GM12864 (cell line): Measurements from ENCODE around the gene RASA4B.
"Not testable (repeated sequence)": the region's sequence is repeated elsewhere in the genome, so short reads cannot be mapped to it uniquely, and the experiment has no call there.

Experiments
- DNase-seq: peaks from one replicate; pipeline ENCODE4 v3.0.0-alpha.2; 2011; ENCODE audit warnings: low read depth
- H3K4me3 ChIP-seq: 2 replicates; pipeline ENCODE4 v1.5.1; 2011; ENCODE audit warnings: mild to moderate bottlenecking, low read depth, low read length, control low read depth

Gene RASA4B

DNA sequence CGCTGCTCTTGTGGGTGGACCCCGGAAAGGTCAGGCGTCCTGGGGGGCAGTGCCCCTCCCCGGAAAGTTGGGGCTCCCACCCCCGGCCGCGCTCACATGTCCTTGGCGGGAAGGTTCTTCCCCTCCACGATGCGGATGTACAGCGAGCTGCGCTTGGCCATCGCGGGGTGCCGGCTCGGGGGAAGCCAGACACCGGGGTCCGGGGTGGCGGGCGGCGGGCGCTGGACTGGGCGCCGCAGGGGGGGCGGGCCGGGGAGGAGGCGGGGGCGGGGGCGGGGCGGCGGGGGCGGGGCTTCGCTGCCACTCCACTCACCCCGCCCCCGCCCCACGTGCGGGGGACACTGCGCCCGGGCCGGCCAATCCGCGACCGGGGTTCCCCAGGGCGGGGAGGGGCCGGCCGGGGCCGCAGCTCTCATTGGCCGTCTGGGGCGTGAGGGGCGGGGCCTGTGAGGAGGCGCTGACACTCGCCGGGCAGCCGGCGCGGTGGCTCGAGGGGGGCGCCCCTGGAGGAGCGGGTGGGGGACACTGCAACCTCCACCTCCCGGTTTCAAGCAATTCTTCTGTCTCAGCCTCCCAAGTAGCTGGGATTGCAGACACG is at the start of gene RASA4B:
RASA4B (minus strand) TSS at position 228 of the 598 bp plus-strand sequence; CDS start at position 161, 67 bp downstream.
- H3K4me3 ChIP-seq: peak within 1 kb of the TSS; percentile 35; the same call in 1 of the 2 replicates

DNA sequence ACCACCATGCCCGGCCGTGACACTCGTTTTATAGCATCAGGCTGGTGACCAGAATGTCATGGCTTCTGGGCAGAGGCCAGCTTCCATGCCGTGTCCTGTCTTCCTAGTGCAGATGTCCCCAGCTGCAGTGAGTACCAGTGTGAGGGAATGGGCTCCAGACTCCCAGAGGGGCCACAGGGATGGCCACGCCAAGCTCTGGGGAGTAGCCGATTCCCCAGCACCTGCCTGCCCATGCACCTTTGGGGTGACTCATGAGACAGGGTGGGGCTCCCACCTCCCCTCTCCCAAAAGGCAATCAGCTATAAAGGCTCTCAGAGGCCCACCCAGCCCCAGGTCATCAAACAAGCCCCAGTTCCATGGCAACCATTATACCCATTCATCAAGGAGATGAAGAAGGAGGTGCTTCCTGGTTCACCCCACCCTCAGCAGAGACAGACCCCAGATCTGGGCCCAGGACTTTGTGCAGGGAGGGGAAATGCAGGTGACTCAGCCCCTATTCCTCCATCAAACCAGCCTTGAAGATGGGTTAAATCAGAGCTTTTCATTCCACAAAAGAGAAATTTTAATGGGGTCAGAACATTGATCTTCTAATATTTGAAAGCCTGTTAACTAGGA is 33.3 kb upstream of the RASA4B start, which contains the start of gene SPDYE2:
SPDYE2 (plus strand) TSS at position 419 of the 615 bp plus-strand sequence. CDS start 2,030 bp downstream, outside the sequence.
- H3K4me3 ChIP-seq, DNase-seq: not testable (repeated sequence)

More for the DNA sequence above, at the start of gene RASA4B:
- not testable (repeated sequence) for DNase-seq

DNA sequence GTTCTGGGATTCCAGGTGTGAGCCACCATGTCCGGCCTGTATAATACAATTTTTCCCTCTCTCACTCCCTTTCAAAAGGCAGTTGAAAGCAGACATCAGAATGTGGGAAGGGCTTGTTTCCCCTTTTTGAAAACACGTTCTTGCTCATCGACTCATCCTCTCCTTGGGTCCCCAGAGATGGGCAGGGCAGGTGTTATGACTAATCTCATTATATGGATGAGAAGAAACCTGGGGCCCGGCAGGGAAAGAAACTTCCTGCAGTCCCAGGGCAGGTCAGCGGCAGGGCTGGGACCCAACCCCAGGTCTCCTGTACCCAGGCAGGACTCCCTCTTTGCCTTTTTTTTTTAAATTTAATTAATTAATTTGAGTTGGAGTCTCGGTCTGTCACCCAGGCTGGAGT is 28.8 kb upstream of the RASA4B start:
- H3K4me3 ChIP-seq, DNase-seq: not testable (repeated sequence)

DNA sequence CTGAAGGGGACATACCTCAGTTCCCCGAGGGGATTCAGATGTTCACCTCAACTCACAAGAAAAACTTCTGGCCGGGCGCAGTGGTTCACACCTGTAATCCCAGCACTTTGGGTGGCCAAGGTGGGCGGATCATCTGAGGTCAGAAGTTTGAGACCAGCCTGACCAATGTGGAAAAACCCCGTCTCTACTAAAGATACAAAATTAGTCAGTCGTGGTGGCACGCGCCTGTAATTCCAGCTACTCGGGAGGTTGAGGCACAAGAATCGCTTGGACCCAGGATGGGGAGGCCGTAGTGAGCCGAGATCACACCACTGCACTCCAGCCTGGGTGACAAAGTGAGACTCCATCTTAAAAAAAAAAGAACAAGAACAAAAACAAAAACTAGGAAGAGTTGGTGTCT is 27.7 kb upstream of the RASA4B start:
- not testable (repeated sequence) for DNase-seq

DNA sequence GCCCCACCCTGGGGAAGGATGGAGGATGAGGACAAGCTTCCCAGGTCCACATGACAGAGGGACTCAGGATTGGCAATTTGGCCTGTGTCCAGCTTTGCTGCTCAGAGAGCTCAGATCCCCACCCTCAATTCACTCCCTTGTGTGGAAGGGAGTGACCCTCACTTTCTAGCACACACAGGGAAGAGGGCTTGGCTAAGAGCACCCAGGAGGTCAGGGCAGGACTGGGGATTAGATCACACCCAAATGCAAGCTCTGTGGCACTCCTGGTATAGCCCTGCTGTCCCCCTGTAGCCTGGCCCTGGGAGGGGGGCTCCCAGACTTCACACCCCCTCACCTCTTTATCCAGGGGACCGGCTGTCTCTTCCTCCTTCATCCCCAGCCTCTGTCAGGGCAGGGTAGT is 26.8 kb upstream of the RASA4B start:
- DNase-seq, H3K4me3 ChIP-seq: not testable (repeated sequence)

More for the DNA sequence above, 27.7 kb upstream of the RASA4B start:
- not testable (repeated sequence) for H3K4me3 ChIP-seq

DNA sequence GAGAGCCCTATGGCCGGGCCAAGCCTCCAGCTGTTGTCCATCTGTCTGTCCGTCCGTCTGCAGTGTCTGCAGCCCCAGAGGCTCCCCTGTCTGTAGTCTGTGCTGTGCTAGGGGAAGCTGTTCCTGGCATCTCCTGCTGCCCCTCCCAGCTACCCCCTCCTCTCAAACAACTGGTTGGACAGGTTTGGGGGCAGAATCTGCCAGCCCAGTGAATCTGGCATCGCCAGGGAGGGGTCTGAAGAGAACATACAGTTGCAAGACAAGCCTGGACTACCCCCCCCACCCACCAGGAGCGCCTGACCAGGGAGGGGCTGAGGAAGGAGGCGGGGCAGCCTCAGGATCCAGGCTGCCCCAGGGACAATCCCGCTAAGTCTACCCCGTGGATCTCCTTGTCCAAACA is 26.0 kb upstream of the RASA4B start, which contains the start of gene UPK3BL2:
UPK3BL2 (minus strand) TSS at position 101 of the 400 bp plus-strand sequence; CDS start at position 41, 60 bp downstream.
- DNase-seq, H3K4me3 ChIP-seq: not testable (repeated sequence)

DNA sequence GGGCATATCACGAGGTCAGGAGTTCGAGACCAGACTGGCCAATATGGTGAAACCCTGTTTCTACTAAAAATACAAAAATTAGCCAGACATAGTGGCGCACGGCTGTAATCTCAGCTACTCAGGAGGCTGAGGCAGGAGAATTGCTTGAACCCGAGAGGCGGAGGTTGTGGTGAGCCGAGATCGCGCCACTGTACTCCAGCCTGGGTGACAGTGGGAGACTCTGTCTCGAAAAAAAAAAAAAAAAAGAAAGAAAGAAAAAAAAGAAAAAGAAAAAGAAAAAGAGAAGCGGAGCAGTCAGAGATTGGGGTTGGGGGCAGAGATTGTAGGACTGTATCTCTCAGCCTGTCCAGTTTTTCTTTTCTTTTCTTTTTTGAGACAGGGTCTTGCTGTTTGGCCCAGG is 25.2 kb upstream of the RASA4B start:
- not testable (repeated sequence) for H3K4me3 ChIP-seq, DNase-seq

DNA sequence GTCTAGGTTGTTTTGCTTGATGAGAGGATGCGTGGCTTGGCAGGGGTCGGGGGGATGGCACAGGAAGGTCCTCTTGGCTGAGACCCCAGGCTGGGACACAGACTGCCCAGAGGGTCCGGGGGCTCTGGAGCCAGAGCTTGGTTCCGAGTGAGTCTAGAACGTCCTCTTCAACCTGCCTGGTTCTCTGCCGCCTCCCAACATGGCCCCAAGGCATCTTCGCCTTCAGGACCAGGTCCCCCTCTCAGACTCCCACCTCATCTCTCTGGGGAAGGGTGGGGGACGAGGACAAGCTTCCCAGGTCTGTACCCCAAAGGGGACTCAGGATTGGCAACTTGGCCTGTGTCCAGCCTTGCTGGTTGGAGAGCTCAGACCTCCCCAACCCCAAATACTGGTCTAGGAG is 24.5 kb upstream of the RASA4B start:
- not testable (repeated sequence) for DNase-seq, H3K4me3 ChIP-seq

DNA sequence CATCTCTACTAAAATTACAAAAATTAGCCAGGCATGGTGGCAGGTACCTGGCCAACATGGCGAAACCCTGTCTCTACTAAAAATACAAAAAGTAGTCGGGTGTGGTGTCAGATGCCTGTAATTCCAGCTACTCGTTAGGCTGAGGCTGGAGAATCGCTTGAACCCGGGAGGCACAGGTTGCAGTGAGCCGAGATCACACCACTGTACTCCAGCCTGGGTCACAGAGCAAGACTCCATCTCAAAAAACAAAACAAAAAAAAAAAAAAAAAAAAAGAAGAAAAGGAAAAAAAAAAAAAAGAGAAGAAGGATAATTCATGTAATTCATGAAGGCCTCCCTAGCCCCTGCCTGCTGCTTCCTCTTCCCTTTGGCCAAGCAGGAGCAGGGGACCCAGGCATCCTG is 23.0 kb upstream of the RASA4B start:
- H3K4me3 ChIP-seq, DNase-seq: not testable (repeated sequence)

DNA sequence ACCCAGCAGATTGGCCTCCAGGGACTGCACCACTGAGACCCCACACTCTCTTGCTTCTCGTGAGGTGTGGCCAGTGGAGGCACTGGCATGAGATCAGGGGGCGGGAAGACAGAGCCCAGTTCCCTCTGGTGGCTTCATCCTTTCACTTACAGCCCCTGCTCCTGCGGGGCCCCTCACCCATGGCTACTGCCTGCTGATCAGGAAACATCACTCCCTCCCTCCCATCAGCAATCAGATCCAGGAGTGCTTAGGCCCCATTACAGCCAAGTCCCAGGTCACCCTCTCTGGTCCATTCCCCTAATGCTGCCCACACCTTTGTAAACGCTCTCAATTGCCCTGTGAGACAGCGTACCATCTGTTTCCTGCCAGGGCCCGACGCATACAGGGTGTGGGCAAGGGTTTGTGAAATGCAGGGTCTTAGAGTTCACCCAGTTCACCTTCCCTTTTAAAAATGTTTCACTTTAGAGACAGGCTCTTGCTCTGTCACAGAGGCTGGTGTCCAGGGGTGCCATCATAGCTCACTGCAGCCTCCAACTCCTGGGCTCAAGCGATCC is 17.6 kb upstream of the RASA4B start:
- not testable (repeated sequence) for DNase-seq, H3K4me3 ChIP-seq

DNA sequence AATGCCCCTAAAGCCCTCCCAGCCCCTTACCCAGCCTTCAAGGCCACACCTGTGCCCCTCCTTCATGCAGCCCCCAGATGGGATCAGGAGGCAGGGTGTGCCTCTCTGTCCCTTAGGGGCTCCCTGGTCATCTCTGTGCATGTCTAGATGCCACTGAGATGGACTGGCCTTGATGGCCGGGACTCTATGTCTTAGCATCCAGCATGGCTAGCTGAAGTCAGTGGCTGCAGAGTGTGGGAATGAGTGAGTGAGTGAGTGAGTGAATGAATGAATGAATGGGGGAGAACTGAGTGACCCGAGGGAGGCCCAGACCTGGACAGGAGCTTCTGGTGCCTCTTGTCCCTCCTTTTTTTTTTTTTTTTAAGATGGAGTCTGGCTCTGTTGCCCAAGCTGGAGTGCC is 14.6 kb upstream of the RASA4B start:
- not testable (repeated sequence) for H3K4me3 ChIP-seq, DNase-seq

DNA sequence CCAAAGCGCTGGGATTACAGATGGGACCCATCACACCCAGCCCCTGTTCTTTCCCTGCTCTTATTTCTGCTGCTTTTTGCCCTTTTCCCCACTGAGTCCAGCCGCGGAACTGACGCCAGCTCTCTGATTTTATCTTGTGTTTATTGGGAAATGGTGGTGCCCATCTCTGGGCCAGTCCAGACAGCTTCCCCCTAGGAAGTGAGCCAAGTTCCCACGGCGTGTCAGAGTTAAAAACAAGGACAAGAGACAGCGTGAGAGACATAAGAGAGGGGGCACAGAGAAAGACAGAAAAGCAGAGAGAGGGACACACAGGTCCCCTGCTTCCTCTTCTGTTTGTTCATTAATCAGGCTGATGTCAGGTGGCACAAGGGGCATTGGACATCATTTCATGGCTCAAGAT is 14.0 kb upstream of the RASA4B start:
- DNase-seq, H3K4me3 ChIP-seq: not testable (repeated sequence)

DNA sequence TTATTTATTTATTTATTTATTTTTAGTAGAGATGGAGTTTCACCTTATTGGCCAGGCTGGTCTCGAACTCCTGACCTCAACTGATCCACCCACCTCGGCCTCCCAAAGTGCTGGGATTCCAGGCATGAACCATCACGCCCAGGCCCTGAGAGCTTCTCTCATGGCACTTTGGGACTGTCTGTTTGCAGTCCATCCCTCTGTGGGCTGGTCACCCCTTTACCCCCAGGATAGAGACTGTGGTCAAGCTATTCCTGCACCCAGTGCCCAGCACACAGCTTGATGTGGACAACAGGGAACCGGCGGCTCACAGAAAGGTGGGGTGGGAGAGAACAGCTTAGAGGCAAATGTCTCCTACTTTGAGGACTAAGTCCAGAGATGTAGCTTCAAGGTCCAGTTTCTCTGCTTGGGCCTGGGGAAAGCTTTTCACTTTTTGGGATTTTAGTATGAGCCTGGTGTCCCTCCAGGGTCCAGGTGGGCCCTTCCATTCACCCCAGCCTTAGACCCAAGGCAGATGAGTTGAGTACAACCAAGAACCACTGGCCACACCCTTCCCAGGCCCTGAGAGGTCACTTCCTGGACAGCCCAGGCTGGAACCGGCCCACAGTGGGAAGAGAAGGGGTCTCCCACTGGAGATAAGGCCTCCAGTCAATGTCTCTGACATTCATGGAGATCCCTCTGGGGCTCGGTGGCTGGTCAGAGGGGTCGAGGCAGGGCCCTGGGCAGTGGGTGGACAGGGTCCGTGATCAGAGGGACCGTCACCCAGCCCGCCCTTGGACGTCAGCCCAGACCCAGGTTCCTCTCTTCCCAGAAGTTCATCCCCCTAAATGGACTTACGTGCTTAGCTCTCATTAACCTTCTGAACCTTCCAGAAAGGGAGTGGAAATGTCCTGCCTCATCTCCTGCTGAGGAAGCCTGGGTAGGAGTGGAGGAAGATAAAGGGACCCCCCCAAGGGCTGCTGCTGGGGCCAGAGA is 10.5 kb upstream of the RASA4B start:
- H3K4me3 ChIP-seq, DNase-seq: not testable (repeated sequence)

DNA sequence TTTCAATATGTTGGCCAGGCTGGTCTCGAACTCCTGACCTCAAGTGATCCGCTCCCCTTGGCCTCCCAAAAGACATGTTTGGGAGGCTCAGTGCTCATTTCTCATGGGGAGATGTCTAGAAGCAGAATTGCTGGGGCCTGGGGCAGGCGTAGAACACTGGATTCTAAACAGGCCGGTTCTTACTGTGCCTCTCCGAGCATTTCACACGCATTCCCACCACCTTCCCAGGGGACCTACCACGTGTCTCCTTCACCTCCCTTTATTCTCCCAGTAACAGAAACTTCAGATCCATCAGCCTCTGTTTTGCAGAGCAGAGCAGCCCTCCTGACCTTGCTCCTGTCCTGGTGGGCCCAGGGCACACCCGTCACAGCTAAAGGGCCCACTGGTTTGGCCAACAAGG is 9.6 kb upstream of the RASA4B start:
- not testable (repeated sequence) for DNase-seq, H3K4me3 ChIP-seq

DNA sequence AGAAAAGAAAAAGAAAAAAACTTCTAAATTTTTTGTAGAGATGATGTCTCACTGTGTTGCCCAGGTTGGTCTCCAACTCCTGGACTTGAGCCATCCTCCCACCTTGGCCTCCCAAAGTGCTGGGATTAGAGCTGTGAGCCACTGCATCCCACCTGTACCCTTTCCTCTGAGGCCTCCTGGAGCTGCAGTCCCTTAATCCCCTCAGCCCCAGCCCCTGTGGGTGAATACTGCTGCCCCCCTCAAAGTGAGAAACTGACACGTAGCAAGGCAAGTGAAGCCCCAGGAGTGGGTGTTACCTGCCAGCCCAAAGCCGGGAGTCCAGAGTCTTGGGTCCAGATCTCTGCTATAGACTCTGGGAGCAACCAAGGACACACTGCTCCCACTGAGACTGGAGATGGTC is 7.2 kb upstream of the RASA4B start:
- H3K4me3 ChIP-seq, DNase-seq: not testable (repeated sequence)

DNA sequence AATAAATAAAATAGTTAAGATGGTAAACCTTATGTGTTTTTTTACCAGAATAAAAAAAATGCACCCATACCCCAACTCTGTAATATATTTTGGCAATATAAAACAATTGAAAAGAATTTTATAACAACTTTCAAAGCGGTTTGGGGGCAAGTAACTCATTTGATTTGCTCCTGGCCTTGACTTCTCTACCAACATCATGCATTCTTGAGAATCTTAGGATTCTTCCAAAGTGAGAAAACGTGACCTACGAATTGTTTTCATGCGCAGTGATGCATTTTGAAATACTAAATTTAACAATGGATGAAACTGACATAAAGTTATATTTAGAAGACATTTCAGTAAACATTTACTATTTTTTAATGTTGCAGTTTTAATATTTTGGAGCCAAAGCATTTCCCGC is 3.2 kb upstream of the RASA4B start:
- H3K4me3 ChIP-seq: not testable (repeated sequence)

DNA sequence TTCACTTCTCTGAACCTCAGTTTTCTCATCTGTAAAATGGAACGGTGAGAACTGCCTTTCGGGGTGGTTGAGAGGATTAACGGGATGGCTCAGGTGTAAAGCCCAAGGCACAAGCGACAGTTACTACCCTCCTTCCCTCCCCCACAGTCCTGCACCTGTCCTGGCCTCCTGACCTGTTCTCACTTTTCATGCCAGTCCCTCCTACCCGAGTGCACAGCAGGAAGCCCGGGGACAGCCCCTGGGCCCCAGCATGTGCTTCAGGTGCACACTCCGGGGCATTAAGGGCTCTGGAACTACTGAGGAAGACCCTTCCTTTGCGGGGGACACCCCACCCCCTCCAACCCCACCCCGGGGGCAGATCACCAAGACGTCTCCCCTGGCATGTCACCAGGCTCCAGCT is 626 bp downstream of the RASA4B start:
- not testable (repeated sequence) for H3K4me3 ChIP-seq, DNase-seq

More for the DNA sequence above, 3.2 kb upstream of the RASA4B start:
- DNase-seq: not testable (repeated sequence)

DNA sequence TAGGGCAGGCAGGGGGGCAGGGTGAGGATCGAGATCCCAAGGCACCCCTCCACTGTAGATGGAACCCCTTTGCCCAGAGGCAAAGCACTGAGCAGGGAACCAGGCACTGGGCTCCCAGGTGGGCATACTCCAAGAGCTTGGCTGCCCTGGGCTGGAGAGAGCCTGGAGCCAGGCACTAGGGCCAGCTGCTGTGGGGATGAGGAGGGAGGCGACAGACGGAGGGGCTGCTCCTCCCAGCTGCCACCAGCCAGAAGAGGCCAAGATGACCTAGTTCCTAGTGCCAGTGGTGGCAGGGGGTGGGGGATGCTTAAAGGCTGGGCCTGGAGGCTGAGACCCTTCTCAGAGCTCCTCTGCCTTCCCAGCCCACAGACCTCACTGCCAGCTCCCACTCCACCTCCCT is 1.7 kb downstream of the RASA4B start:
- H3K4me3 ChIP-seq, DNase-seq: not testable (repeated sequence)
